Retinal pigment epithelial cell (primary cell): ENCODE measurements around the gene LHPP.

ENCODE experiments used
- DNase-seq: peaks from one replicate; pipeline ENCODE4 v3.0.0-alpha.2; 2010; ENCODE audit warnings: low read depth
- H3K4me3 ChIP-seq: 2 replicates; pipeline ENCODE4 v1.5.1; 2011; ENCODE audit warnings: mild to moderate bottlenecking, low read length, control low read depth, moderate library complexity
- CTCF ChIP-seq: conservative IDR thresholded peaks from 2 replicates; pipeline ENCODE4 v1.5.1; 2011; ENCODE audit warnings: low read depth, low read length, control low read depth, inconsistent platforms

LHPP gene

GRCh38 chr10:124508907-124509454, 47.4 kb downstream of the LHPP start:
- H3K4me3 ChIP-seq = no peak overlapping the region
- TF ChIP-seq CTCF = no peak
- DNase-seq = no peak

GRCh38 chr10:124509880-124510632, 48.4 kb downstream of the LHPP start:
- DNase-seq = no peak
- no peak overlapping the region for H3K4me3 ChIP-seq
- no peak for TF ChIP-seq CTCF

GRCh38 chr10:124510759-124511158, 49.1 kb downstream of the LHPP start:
- no peak for TF ChIP-seq CTCF
- H3K4me3 ChIP-seq = no peak overlapping the region
- DNase-seq = no peak

- TF ChIP-seq CTCF = no peak
- DNase-seq = no peak
- H3K4me3 ChIP-seq = no peak overlapping the region
Measured at GRCh38 chr10:124511205-124512039, 49.8 kb downstream of the LHPP start.

- TF ChIP-seq CTCF = no peak
- H3K4me3 ChIP-seq = no peak overlapping the region
- DNase-seq = no peak
Measured at GRCh38 chr10:124512040-124512428, 50.4 kb downstream of the LHPP start.

- no peak overlapping the region for H3K4me3 ChIP-seq
- DNase-seq = no peak
- no peak for TF ChIP-seq CTCF
Measured at GRCh38 chr10:124512600-124512999, 51.0 kb downstream of the LHPP start.
